Stimulated activated CD8-positive, alpha-beta memory T cell treated with anti-CD3 and anti-CD28 coated beads, Interleukin-15, amount 100 ng/mL, for 1 hour (primary cell): Measurements from ENCODE around the gene ADAMTS9.

ENCODE experiments used
- DNase-seq: peaks from one replicate; pipeline ENCODE4 v3.0.0-alpha.2; 2020; ENCODE audit warnings: low read depth

Gene ADAMTS9

DNA sequence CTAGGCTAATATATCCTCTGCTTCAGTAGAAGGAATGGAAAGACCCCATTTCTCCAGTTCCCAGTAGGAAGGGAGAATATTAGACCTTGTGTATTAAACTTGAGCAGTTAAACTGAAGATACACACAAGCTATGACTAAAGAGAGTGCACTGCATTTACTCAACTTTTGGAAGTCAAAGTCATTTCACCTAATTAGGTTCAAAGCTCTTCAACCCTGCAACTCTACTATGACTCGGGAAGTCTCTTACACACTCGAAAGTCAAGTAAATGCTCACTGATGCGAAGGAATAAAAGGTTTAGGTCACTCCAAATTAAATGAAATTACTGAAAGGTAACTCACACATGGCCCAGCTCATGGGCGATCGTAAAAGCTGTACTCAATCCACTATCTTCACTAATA is 33.8 kb downstream of the ADAMTS9 start:
- DNase-seq = no peak

DNA sequence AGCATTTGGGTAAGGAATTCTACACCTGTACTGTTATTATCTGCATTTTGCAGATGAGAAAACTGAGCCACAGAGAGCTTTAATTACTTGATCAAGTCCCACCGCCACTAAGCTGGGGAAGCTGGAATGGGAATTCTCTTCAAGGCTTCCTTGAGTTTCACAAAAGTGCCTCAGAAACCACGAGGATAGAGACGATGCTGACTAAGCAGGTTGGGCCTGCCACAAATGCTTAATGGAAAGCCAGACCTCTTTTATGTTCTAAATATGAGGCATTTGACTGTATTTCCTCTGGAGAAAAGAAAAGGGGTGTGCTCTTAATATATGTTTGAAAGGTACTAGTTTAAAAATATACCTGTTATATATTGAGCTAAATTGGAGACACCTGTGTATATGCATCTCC is 34.7 kb downstream of the ADAMTS9 start:
- no peak for DNase-seq

DNA sequence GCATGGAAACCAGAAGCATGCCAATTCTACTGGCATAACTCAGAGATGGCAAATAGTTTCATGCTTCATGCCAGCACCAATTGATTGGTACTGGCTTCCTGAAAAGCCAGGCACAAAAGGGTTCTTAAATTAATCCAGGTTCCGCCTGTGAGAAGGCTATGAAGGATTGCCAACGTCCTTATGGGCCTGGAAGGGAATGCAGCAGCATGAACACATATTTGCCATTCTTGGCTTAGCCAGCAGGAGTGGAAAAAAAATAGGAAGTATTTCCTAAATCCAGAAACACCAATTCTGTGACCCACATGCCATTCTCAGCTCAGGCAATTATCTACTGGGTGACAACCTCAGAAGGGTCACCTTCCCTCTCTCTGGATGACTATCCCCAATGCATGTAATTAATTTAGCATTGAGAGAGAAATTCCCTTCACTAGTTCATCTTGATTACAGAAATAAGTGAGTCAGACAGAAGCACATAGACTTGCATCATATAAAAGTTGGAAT is 36.0 kb downstream of the ADAMTS9 start:
- DNase-seq = no peak

DNA sequence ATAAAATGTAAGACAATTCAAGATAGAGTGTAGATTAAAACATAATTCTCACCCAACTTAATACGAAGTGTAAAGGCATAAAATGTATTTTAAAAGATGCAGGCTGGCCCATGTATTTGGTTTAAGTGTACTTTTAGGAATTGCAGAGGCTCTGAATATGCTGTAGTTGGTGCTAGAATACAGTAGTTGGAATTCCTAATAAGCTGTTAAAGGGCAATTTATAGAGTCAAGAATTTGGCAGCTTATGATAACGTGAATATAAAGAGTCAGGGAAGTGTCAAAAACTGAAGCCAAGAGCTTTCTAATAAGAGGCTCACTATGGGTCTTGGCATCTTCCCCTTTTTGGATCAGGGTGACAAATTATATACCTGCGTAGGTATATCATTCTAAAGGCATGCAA is 36.5 kb downstream of the ADAMTS9 start:
- no peak for DNase-seq

DNA sequence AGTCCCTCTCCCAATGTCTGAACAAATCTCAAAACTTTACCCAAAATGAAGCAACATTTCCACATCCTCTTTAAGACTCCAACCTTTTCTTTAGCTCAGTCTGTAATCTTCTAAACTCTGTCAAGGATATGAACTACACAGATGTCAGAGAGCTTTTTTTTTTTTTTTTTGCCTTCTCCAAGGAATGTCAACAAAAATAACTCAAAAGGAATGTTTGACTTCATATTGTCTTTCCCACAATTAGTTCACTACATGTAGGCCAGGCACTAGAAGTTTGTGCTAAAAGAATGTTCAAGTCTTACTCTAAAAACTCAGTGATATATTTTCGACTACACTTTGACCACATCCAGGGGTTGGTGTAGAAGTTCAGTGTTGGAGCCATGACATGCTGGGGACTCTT is 37.1 kb downstream of the ADAMTS9 start:
- no peak for DNase-seq

DNA sequence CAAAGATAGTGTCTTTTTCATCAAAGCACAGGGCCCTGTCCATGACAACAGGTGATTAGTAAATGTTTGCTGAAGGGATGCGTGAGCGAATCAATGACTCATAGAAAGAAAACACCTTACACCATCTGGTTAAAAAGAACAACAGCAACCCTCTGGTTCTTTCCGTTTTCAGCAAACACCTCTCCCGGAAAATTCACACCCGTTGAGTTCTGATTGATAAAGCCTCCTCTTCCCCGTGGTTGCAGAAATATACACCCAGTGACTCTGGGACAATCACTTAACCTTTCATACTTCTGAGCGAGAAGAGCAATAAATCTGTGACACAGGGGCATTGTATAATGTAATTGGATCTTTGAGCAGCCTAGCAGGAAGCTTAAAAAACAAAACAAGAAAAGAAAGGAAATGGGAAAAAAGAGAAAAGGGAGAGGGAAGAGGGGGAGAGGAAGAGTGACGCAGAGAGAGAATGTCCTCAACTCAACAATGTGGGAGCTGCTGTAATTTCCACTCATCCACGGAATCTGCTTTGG is 37.6 kb downstream of the ADAMTS9 start:
- no peak for DNase-seq

DNA sequence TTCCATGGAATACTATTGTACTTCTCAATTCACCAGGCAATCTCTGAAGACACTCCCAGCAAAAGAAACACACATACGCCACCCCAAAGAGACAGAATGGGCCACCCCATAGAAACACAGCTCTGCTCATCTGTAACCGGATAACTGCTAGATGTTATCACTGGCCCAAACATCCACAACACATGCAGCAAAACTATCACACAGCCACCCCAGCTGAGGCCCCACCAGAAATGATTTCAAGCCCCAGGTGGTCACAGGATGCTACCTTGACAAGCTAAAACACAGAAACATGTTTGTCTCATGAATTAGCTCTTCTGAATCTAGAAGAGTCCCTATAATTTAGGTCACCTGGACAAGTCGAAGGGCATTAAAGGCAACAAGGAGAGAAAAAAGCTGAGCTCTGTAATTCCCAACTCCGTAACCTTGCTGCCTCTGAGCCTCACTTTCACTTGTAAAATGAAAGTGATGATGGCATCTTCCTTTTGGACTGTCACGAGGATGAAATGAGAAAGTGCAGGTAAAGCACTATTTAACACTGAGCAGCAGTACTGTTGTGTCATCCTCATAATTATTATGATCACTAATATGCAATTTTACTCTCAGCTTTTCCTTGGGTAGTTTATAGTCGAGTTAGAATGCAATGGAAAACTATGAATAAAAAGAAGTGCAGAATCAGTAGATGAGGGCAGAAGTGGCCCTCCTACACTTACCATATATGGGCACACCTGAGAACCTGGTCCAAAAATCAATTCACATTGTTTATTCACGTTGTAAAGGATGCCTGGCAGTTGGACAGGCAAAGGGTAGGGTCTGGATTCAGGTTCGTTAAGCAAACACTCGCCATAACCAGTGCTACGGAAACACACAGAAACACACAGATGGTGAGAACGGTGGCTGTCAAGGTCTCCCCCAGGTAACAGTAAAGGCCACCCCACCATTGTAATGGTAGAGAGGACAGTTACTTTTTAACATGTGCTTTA is 38.6 kb downstream of the ADAMTS9 start:
- DNase-seq = no peak

DNA sequence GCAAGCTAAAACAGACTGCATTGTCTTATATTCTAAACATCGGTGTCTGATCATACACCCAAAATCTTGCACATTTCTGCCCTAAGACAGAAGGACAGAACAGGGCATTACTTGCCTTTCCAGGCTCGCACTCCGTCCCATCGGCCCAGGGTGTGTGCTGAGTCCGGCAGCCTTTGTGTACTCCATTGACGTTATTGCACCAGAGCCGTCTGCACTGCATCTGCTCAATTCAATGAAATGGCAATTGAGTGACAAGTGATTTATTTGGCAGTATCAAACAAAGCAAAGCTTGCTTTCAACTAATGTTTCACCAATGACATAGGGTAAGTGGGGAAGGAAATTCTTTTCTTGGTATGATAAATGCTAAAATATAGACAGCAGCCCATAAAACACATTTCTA is 40.0 kb downstream of the ADAMTS9 start:
- no peak for DNase-seq

DNA sequence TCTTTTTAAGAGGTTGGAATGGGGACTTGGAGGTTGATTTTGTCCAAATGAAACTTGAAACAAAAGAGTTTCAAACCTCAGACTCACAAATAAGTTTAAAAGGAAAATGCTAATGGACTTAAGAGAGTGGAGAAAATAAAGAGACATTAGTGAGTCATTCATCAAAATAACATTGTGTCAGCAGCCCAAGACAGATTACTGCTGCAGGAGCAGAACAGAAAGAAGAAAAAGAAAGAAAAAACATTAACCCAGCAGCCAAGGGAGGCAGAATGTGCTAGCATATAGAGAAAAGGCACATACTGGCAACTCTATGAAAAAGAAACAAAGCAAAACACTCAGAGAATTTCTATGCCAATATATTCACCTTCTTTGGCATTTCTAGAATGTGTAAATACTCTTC is 42.6 kb downstream of the ADAMTS9 start:
- no peak for DNase-seq

DNA sequence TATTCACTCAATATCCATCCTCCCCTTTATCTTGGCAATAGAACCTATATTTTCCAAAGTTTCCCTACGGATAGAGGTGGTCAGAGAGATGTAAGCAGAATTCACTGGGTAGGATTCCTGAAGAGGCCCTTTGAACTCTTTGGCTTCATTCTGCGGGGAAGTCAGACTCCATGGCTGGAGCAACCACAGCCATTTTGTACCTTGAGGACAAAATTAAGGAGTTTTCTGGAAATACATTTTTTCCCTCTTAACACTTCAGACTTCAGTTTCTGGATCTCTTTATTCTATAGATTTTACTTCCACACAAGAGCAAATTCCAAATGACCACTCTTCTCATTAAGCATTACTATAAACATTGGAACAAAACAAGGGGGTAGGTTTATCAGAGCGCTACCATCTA is 43.3 kb downstream of the ADAMTS9 start:
- no peak for DNase-seq

DNA sequence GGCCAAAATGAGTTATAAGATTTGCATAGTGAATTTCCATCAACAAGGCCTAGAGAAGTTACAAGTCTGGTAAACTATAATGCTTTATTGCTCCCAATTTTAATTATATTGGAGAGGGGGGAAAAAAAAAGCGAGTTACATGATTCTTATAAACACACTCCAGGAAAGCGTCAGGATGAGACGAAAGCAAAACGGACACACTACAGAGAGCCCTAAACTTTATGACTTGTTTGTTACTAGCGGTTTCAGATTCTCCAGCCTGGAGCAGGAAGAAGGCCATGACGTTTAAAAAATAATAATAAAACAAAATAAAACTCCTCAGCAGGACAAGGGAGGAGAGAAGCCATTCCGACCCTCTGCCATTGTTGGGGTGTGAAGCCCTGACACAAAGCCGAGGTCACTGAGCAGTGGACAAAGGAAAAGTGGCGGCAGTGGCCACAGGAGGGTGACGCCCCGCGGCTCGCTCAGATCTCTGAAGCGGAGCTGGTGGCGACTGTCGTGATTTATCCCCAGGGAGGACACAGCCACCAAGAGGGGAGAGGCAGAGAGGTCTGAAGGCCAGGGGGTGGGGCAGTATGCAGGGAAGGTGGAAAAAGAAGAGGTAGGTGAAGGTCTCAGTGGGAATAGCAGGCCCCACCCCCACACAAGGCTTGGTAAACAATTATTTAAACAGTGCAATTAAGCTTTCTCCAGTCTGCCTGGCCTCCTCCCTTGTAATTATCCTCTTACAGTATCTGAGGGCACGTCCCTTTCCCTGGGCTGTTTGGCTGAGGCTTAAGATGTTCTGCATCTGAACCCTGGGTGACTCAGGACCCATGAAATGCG is 45.3 kb downstream of the ADAMTS9 start:
- no peak for DNase-seq

DNA sequence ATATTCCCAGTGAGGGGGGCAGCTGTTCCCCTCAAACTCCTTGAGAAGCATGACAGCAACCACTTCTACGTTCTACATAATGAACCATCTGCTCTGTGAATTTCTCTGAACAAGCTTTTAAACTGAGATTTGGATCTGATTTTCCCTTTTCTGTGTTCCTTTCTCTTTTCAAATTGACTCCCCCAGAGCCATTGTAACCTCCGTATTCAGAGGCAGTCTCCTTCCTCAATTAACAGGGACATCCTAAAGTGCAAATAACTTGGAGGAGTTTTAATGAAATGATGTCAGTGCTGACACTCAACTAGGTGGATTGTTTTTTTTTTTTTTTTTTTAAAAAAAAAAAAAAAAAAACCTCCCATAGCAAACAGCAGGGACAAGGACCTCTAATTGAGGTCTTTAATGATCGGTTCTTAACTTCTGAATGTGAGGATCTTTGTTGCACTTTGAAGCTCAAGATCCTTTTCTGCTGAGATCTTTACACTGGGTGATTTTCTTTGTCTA is 48.8 kb downstream of the ADAMTS9 start:
- no peak for DNase-seq

DNA sequence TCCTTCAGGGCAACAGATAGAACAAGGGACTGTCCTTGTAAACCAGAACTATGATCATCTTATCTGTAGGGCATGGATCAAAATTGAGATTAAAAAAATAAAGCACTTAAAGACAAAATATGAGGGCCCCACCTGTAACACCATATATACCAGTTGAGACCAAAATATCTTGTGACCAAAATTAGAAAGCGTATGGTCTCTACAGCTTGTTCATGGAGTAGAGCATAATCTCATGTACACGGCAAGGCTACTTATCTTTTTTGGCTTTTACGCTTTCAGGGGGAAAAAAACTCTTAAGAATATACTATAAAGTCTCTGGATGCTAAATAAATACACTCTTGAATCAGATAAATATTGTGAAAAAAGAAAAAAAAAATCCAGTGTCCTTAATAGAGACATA is 49.3 kb downstream of the ADAMTS9 start:
- DNase-seq = no peak

DNA sequence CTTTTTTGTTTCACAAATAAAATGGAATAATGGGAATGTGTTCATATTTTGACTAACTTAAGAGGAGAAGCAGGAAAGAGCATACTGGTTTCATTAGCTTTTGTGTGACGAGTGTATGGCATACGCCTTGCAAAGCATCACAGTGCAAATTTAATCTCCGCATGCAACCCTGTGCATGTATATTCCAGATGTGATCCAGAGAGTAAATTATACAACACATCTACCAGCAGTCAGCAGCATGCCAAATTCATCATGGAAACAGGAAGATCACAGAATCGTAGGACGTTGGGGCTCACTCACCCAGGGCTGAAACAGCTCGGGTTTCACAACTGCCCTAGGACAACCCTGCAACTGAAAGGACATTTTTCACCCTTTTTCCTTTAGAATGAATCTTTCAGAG is 53.4 kb downstream of the ADAMTS9 start:
- DNase-seq = no peak

DNA sequence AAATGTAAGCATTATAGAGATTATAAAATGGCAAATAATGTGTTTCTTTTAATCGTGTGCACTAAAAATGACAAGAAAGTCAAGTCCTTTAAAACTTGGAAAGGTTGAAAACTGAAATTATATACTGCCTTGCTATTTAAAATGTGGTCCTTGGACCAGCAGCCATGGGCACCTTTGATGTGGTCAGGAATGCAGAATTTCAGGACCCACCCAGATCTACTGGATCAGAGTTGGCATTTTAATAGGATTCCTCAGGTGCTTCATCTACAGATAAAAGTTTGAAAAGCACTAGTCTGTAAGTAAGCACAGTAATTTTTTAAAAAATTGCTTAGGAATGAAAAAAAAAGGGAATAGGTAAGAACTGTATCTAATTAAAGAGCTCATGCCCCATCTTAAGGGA is 55.8 kb downstream of the ADAMTS9 start:
- DNase-seq = no peak

DNA sequence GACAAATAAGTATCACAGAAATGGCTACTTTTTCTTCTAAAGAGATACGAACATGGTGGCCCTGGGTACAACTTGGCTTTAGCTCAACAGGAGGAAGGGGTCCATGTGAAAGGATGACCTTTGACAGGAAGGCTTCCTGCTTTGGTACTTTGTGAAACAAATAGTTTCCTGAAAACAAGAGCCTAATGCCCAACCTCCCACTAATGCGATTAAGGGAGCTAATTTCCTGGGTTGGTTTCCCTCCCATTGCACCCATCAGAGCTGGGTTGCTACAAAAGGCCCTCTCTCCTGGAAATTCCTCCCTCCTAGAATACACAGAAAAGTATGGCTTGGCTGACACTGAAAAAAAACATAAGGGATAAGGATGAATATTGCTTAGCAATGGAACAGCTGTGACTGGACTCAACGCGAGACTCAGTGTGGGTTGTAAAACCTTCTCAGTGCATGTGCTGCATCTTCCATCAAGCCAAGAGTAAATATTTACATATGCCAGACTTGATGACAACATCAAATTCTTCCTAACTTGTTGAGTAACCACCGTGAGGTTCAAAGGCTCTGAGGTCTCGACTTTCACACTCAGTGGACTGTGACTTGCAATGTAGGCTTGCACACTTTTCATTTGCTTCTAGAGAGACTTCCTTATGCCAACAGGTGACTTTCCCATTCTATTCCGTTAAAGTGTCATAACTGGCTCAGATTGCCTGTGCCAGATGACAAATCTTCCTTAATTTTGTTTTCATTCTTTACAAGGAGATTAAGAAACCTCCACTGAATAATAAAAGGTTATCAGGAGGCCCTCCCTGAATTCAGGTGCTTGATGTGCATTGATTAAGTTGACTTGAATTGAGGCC is 60.1 kb downstream of the ADAMTS9 start:
- DNase-seq = no peak

DNA sequence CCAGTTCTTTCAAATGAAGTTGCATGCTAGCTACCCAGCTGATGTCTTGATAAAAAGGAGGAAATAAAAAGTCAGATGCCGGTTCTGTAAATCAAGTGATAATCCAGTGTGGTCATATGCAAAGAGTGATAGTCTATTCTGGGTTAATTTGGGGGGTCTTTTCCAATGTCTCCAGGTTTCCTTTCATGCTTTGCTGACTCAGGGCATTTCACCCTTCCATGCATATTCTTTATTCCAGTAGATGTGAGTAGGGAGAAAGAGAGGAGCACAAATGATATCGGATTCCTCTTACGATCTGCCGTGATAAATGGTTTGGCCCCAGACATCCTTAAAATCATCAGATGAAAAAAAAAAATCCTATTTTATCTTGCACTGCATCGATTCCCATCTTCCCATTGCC is 60.8 kb downstream of the ADAMTS9 start:
- no peak for DNase-seq

DNA sequence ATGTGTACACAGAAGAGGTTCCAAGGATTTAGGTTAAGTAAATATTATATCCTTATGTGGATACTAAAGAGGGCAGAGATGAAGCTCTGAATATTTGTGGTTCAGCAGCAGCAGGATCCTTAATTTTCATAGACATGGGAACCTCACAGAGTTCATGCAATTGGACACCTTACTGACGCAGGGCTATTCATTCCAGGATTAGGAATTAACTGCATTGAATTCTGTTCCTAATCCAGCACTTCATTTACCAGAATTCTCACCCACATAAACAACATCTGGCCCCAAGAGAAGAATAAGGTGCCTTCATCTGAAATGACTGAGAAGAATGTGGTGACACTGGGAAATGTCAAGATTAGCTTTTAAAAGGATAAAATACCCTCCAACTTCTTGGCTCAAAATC is 62.4 kb downstream of the ADAMTS9 start:
- DNase-seq = no peak

DNA sequence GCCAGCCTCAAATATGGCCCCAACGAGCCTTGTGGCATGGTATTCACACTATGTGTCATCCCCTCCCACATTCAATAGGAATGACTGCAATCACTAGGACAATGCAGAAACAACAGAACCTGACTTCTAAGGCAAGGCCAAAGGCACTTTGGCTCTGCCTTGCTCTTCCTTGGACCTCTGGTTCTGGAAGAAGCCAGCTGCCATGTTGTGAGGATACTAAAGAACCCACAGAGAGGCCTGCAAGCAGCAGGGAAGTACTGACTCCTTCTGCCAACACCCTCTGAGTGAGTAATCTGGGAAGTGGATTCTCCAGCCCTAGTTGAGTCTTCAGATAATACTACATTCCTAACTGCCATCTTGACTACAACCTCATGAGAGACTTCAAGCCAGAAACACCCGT is 64.7 kb downstream of the ADAMTS9 start:
- no peak for DNase-seq

DNA sequence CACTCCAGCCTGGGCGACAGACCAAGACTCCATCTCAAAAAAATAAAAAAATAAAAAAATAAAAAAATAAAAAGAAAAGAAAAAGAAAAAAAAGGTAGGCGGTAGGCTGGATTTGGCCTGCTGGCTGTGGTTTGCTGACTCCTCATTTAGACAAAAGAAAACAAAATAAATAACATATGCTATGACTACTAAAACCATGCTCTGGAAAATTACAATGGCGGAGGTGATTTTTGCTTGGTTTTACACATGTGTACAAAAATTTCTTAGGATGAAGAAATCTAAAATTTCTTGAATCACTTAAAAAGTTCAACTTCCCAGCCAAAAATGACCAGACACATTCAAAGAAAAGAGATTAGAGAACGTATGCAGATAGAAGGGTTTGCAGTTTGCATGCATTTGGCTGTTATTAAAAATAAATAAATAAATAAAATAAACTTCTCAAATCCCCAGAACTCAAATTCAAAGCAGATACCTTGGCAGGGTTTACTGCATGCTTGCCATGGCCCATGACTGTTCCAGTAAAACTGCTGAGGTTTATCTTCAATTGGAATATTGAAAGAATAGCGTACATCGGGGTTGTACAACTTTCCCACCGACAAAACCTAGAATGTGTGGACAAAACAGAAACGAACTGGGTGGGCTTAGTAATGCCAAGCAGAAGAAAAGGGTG is 65.9 kb downstream of the ADAMTS9 start:
- DNase-seq = no peak

DNA sequence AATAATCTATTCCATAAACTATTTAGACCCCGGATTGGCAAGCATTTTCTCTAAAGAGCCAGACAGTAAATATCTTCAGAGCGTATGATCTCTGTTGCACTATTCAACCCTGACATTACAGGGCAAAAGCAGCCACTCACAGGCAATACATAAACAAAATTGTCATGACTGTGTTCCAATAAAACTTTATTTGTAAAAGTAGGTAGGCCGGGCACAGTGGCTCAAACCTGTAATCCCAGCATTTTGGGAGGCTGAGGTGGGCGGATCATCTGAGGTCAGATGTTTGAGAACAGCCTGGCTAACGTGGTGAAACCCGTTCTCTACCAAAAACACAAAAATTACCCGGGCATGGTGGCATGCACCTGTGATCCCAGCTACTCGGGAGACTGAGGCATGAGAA is 66.5 kb downstream of the ADAMTS9 start:
- DNase-seq = no peak
